ENCODE data around the gene IRAK1. TPM values are rescaled to one million over a fixed set of nuclear protein-coding genes. Genes with fewer than 3 reads are reported as not detected.
"Not testable (repeated sequence)": the region's sequence is repeated elsewhere in the genome, so short reads cannot be mapped to it uniquely, and the experiment has no call there.

The IRAK1 gene
- polyA plus RNA-seq, 1 donor = 54.3 TPM

DNA sequence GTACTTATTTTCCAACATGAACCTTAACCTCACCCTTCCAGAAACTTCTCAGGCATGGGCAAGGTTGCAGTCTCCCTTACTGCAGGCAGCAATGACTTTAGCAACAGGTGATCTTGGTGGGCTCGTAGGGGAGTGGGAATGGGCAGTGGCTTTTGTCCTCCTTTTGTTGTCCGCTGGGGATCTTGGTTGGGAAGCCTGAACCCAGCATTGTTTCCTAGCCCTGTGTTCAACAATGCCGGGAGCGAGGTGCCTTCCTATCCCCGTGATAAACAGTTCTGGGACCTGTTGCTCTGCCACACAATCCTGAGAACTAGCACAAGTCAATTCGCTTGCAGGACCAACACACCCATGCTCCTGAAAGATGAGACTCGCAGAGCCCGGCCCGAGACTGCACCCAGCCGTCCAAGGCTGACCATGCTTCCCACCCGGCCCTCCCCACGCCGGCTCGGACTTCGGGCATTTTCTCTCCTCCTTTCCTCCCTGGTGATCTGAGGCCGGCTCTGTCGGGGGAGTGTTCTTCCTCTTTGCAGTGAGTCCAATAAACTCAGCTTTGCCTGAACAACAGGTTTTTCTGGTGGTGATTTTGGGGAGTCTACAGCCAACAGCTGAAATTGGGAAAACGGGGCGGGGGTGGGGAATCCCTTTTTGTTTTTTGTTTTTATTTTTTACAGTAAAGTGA is 20.2 kb downstream of the IRAK1 start:
- DNase-seq = no peak

DNA sequence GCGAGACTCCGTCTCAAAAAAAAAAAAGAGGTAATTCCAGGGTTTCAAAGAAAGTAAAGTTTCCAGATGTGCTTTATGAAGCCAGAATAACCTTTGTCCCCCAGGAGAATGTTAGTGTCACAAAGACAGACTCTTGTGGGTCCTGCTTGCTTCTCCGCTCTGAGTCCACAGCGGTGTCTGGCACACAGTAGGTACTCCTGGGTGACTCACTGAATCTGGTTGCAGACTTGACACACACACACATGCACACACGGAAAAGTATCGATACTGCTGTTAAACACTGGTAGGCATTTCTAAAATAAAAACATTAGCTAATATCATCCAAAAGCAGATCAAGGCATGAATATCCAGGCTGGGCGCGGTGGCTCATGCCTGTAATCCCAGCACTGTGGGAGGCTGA is 24.2 kb downstream of the IRAK1 start:
- no peak for DNase-seq

DNA sequence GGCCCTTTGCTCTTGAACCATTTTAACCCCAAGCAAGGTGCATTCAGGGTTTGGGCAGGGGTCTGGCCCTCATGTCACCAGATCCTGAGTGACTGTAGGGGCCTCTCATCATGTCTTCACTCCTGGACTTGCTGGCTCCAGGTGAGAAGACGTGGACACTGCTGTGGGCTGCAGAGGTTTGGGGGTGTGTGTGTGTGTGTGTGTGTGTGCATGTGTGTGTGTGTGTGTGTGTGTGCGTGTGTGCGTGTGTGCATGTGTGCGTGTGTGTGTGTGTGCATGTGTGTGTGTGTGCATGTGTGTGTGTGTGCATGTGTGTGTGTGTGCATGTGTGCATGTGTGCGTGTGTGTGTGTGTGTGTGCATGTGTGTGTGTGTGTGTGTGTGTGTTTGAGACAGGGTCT is 25.3 kb downstream of the IRAK1 start:
- not testable (repeated sequence) for DNase-seq

DNA sequence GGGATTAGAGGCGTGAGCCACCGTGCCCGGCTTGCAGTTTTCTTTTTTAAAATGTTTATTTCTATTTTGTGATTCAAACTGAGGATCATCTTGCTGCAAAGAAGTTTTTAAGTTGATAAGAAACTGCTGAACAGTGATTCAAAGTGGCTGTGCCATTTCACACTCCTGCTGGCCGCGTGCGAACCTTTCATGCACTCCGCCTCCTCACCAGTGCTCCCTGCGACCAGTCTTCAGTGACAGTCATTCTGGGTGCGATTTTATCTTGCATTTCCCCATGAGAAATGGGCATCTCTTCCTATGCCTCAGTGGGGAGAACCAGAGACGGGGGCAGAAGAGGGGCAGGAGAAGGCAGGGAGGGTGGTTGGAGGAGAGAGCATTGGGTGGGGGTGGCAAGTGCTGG is 25.7 kb downstream of the IRAK1 start:
- no peak for DNase-seq

DNA sequence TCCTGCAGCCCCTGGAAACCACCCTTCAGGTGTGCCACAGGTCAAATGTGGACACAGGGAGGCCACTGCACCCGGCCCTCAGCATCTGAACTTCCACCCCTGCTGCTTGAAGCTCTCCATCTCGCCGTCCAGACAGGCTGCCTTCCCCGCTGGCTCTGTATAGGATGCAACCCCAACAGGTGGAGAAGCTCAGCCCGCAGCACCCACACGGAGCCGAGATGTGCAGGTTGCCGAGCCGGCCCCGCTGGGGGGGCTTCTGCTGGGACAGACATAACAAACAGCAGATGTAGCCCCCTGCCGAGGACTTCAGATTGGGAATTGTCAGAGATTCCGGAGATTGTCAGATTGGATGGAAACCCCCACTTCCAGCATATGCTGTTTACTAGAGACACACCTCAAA is 26.6 kb downstream of the IRAK1 start:
- DNase-seq = no peak

DNA sequence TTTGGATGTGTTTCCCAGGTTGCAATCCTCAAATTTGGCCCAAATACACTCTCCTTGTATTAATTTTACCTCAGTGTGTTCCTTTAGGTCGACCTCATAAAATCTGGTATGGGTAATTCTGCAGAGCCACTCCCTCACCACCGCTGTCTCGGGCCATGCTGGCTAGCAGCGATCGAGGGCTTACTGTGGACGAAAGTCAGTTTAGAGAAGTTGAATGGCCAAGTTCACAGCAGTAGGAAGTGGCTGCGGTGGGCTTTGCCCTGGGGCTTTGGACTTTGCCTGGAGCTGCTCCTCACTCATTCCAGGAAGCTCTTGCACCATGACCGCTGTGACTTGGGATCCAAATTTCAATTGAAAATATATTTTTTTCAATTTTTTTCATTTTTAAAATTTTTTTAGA is 27.5 kb downstream of the IRAK1 start:
- DNase-seq = no peak

DNA sequence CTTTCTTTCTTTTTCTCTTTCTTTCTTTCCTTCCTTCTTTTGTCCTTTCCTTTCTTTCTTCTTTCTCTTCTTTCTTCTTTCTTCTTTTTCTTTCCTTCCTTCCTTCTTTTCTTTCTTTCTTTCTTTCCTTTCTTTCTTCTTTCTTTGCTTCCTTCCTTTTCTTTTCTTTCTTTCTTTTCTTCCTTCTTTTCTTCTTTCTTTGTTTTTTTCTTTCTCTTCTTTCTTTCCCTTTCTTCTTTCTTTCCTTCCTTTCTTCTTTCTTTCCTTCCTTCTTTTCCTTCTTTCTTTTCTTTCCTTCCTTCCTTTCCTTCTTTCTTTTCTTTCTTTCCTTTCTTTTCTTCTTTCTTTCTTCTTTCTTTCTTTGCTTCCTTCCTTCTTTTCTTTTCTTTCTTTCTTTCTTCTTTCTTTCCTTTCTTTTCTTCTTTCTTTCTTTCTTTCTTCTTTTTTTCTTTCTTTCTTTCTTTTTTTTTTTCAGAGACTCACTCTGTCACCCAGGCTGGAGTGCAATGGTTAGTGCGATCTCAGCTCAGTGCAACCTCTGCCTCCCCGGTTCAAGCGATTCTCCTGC is 28.6 kb downstream of the IRAK1 start:
- no peak for DNase-seq

DNA sequence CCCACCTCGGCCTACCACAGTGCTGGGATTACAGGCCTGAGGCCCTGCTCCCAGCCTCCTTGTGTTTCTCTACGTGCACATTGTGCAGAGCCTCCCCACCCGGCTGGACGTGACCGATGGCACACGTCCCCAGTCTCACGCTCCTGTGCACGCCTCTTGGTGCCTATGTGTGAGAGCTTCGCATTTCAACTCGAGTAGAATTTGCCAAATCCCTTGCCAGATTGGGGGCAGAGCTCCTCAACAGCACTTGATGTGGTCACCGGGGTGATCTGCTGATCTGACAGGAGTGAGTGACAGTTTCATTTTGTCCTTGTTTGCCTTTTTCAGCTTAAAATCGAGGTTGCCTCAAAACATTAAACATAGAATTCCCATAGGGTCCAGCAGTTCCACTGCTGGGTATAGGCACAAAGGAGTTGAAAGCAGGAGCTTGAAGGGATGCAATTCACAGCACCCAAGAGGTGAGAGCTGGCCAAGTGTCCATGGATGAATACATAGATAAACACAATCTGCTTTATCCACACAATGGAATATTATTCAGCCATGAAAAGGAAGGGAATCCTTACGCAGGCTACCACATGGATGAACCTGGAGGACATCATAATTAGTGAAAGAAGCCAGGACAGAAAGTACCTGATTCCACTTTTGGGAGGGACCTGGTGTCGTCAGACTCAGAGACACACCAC is 29.6 kb downstream of the IRAK1 start:
- DNase-seq = no peak

DNA sequence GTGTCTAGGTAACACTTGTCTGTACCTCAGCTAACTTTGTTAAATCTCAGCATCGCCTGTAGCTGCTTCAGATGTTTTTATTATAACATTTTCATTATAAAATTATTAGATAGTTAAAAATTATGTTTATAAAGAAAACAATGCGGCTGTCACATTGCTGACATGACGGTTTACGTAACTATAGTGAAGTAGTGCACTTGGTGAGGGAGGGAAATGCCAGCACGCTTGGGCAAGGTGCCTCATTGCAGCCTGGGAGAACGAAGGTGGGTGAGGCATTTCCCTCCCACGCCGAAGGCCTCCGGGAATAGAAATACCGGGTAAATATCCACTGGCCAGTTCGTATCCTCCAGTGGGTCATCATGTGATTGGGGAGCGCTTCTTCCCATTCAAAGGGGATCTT is 31.2 kb downstream of the IRAK1 start:
- DNase-seq = no peak

DNA sequence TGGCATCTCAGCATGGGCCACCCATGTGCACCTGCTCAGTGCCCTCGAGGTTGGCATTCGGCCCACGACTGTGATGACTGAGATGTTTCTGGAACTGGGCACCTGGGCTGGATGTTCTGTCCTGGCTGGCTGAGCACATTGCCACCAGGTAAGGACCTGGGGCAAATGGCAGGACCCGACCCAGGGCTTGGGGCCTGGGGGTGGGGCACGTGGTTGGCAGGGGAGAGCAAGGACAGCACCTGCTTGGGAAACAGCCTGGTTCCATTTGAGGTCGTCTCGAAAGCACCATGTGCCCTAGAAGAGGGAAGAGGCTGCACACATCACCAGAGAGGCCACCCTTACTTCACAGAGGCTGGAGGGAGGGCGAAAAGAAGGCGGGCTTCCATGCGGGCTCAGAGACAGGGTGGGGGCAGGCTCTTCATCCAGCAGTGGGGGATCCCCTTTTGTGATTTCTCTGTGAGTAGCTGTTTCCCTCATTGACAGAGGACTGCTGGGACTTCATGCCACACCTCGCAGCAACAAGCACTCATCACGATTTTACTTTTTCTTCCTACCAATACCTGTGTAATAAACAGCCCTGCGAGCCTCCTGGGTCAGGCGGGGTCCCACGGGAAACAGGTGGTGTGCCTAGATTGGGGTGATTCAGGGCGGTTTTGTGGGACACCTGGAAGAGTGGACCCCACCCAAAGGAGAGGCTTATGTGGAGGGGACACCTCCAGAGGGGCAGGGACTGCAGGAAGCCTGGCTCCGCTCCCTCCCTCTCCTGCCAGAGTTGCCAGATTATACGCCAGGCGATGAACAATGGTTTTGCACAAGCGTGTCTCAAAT is 35.1 kb downstream of the IRAK1 start:
- DNase-seq = no peak

DNA sequence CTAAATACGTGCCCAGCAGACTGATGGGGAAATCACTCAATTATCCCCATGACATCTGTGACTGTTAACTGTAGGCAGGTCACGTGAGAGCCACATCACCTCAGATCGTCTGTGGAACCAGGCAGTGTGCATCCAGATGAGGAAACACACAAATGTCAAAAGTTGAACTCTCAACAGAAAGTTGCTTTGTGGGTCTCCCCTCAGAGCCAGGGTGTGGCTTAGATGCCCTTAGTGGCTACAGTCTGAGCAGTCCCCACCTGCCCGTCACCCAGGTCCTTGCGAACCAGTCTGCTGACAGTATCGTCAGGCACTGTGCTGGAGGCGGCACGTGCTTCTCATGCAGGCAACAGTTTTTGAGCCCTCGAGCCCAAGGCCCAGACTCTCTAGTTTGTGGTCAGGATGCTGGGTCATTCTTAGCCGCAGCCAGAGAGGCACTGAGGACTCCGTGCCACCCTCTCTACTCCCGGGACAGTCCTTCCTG is 36.3 kb downstream of the IRAK1 start:
- no peak for DNase-seq

DNA sequence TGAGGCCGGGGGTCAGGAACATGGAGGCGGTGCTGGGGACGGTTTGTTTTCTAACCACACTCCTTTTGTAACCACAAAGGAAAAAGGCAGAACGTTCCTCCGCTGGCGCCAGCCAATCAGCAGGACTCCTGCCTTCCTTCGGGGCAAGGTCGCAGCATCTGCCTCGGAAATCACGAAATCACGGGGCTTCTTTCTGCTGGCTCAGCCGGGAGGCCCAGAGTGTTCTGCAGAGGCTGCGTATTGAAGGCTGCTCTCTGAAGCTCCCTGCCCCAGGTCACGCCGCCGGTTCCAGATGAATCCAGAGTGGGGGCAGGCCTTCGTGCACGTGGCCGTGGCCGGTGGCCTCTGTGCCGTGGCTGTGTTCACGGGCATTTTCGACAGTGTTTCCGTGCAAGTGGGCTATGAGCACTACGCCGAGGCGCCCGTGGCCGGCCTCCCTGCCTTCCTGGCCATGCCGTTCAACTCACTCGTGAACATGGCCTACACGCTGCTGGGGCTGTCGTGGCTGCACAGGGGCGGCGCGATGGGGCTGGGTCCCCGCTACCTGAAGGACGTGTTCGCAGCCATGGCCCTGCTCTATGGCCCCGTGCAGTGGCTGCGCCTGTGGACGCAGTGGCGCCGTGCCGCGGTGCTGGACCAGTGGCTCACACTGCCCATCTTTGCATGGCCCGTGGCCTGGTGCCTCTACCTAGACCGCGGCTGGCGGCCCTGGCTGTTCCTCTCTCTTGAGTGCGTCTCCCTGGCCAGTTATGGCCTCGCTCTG is 37.8 kb downstream of the IRAK1 start:
- DNase-seq = no peak

DNA sequence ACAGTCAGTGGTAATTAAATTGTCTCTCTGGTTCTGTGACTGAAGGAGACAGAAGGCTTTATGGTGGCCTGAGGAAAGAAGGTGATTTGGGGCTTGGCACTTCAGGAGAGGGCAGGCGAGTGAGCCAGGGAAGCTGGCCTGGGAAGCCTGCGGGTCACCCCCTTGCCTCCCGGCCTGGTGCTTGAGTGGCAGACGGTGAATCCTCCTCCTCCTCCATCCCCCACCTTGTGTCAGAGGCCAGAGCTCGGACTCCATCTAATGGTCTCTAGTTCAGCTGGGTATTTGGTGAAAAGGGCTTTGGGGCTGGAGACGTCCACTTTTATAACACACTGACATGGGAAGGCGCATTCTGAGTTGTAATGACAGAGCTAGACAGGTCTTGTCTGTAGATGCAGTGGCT is 38.5 kb downstream of the IRAK1 start:
- DNase-seq = no peak

DNA sequence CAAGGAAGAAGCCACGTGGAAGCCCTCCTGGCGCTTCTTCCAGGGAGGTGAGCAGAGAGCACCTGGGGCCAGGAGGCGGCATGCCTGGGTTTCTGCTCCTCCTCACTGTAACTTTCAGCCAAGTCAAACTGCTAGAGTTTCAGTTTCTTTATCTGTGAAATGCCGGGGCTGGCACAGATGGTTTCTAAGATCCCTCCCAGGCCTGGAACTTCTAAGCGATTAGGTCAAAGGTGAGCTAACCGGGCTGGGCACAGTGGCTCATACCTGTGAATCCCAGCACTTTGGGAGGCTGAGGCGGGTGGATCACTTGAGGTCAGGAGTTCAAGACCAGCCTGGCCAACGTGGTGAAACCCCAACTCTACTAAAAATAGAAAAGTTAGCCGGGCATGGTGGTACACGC is 39.3 kb downstream of the IRAK1 start:
- DNase-seq = not testable (repeated sequence)

DNA sequence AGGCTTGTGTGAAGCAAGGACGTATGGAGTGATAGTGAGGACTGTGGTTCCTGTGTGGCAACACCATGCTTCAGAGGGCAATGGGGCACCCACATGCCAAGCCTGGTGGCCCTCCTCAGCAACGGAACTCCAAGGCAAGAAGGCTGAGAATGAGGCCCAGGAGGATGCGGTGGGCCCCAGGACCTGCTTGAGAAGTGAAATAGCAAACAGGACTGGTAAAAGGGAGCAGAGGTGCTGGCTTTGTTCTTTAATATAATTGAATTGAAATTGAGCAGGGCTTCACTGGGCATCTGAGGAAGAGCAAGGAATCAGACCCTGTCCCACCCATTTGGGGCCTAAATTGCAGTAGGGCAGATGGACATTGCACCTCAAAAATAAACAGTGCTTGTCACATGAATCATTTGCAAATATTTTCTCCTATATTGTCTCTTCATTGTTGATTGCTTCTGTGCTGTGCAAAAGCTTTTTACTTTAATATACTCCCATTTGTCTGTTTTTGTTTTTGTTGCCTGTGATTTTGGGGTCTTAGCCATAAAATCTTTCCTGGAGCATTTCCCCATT is 44.9 kb downstream of the IRAK1 start:
- DNase-seq = no peak

DNA sequence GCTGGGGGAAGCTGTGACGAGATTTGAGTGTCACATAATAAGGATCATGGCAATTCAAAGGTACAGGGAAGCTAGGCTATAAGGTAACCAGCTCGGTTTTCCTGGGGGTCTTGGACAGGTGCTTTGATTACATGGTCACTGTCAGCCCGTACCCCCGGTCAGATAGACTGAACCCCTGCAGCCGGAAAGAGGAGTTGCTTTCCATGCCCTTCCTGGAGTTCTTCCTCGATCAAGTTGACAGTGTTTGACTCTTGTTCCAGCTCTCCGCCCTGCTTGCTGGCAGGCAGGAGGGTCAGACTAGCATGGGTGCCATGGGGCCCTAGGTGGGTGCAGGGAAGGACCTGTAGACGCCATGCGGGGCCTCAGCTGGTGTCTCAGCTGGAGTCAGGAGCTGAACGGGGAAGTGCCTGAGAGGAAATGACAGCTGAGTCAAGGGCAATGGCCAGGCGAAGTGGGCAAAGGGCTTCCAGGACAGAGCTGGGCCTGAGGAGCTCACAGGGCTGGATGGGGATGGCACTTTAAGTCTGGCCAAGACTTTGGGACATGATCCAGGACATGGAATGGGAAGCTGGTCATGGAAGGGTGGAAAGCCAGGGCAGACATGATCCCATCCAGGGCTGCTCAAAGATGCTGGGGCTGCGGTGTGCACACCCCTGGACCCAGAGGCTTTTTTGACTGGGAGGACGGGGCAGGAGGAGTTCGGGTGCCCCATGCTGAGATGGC is 45.5 kb downstream of the IRAK1 start:
- no peak for DNase-seq

DNA sequence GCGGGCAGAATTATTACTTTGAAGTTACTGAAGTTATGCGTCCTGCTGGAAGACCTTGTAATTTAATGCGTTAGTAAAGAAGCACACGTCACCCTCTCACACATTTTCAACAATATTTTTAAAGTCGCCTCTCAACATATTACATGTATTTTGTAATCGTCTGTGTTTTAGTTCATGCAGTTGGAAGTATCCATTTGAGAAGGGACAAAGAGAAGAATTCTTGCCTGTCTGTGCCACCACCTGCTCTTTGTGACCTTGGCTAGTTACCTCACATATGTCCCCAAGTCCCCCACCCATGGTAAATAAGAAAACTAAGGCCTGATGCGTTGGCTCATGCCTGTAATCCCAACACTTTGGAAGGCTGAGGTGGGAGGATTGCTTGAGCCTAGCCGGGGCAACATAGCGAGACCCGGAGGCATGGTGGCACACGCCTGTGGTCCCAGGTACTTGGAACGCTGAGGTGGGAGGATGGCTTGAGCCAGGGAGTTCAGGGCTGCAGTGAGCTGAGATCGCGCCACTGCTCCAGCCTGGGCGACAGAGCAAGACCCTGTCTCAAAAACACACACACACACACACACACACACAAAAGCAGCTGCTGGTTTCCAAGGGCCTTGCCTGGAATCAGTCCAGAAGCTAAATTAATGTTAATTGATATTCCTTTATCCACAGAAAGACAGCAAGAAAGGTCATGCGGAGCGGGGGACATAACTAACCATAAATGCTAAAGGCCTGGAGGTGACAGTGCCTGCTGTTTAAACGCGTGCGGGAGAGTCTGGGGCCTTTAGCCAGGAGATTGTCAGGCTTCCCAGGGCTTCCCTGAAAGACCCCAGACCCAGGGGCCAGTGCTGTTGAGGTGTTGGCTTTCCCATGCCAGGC is 46.3 kb downstream of the IRAK1 start:
- DNase-seq = no peak

DNA sequence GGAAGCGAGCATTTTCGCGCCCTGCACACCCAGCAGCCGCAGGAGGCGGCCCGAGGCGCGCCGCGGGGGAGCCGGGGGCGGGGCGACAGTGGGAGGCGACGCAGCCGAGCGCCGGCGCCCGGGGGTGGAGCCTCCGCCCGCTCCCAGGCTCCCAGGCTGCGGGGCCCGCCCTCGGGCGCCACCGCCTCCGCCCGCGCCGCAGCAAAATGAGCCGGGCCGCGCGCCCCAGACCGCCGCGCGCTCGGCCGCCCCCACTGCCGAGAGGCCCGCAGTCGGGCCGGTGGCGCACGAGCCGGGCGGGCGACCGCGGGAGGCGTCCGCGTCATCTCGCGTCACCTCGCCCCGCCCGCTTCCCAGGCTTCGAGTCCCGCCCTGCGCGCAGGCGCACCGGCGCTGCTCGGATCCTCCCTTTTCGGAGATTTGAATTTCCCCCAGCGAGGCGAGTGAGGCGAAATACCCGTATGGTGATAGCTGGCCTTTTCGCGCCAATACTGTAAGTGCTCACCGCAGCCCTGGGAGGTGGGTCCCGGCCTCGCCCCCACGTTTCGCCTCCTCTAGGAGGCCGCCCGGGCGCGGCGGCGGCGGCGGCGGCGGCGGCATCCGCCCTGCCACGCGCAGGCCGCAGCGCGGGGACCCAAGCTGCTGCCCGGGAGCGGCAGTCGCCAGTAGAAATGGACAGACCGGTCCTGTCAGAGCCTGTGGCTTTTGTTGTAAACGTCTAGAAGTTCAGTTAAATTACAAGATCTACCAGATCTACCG is 47.2 kb downstream of the IRAK1 start, which contains the start of gene TMEM187:
Gene TMEM187 (plus strand): TSS at position 387 of the 759 bp plus-strand sequence. CDS start 9,309 bp downstream, outside the sequence.
- peak; percentile 85 for DNase-seq

All from left kidney (tissue), 2 donors.